HFF-Myc (cell line): ENCODE data around the gene NDUFC2.
"Not testable (repeated sequence)": the region's sequence is repeated elsewhere in the genome, so short reads cannot be mapped to it uniquely, and the experiment has no call there.

ENCODE experiments used
- DNase-seq: peaks from one replicate; pipeline ENCODE4 v3.0.0-alpha.2; 2011; ENCODE audit warnings: low read depth; ENCODE audit errors: extremely low read depth
- H3K4me3 ChIP-seq: replicated peaks from 2 replicates; pipeline ENCODE4 v1.5.1; 2011; ENCODE audit warnings: low read depth, mild to moderate bottlenecking, control low read depth, low read length
- CTCF ChIP-seq: IDR thresholded peaks from 2 replicates; pipeline ENCODE4 v1.5.1; 2012; ENCODE audit warnings: mild to moderate bottlenecking, low read depth, low read length, control low read depth; ENCODE audit errors: missing control alignments

NDUFC2 gene

GRCh38 chr11:78085972-78086371, 6.3 kb upstream of the NDUFC2 start:
- no peak for DNase-seq
- TF ChIP-seq CTCF: no peak

DNA sequence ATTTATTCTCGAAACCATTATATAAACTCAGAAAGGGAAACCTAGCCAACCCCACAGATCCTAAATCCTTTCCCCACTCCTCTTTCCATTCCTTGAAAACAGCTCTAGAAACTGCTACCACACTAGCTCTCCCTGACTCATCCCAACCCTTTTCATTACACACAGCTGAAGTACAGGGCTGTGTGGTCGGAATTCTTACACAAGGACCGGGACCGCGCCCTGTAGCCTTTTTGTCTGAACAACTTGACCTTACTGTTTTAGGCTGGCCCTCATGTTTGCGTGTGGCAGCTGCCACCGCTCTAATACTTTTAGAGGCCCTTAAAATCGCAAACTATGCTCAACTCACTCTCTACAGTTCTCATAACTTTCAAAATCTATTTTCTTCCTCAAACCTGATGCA, 4.8 kb upstream of the NDUFC2 start:
- DNase-seq, H3K4me3 ChIP-seq: not testable (repeated sequence)

More at GRCh38 chr11:78085972-78086371, 6.3 kb upstream of the NDUFC2 start:
- H3K4me3 ChIP-seq: no peak overlapping the region

DNA sequence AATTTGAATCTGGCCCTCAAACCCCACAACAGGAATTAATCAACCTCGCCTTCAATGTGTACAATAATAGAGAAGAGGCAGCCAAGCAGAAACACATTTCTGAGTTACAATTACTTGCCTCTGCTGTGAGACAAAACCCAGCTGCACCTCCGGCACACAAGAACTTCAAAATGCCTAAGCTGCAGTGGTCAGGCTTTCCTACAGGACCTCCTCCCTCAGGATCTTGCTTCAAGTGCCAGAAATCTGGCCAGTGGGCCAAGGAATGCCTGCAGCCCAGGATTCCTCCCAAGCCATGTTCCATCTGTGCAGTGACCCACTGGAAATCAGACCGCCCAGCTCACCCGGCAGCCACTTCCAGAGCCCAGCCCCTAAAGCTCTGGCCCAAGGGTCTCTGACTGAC, 3.4 kb upstream of the NDUFC2 start:
- no peak for TF ChIP-seq CTCF
- DNase-seq: no peak
- no peak overlapping the region for H3K4me3 ChIP-seq

GRCh38 chr11:78082146-78082545, 2.5 kb upstream of the NDUFC2 start:
- no peak overlapping the region for H3K4me3 ChIP-seq
- TF ChIP-seq CTCF: no peak
- DNase-seq: no peak

- no peak for DNase-seq
- no peak for TF ChIP-seq CTCF
- no peak overlapping the region for H3K4me3 ChIP-seq
Measured at GRCh38 chr11:78081583-78081982, 1.9 kb upstream of the NDUFC2 start.

DNA sequence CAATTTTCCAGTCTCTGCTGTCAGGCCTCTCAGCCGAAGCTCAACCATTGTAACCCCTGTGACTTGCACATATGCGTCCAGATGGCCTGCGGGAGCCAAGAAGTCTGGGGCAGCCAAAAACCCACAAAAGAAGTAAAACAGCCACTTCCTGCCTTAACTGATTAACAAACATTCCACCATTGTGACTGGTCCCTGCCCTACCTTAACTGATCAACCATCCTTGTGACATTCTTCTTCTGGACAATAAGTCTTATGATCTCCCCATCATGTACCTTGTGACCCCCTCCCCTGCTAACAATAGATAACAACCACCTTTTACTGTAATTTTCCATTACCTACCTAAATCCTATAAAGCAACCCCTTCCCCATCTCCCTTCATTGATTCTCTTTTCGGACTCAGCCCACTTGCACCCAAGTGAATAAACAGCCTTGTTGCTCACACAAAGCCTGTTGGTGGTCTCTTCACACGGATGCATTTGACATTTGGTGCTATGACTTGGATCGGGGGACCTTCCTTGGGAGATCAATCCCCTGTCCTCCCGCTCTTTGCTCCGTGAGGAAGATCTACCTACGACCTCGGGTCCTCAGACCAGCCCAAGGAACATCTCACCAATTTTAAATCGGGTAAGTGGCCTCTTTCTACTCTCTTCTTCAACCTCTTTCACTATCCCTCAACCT, 1.3 kb upstream of the NDUFC2 start:
- TF ChIP-seq CTCF: no peak
- H3K4me3 ChIP-seq: no peak overlapping the region
- DNase-seq: no peak

GRCh38 chr11:78080084-78080817, 589 bp upstream of the NDUFC2 start:
- H3K4me3 ChIP-seq: peak overlapping the region; percentile 93
- no peak for TF ChIP-seq CTCF
- DNase-seq: no peak
